Purkinje cell (primary cell): ENCODE measurements around the gene FSIP2. TPM values are rescaled to one million over a fixed set of nuclear protein-coding genes. Genes with fewer than 3 reads are reported as not detected.

Source experiments
- polyA plus RNA-seq: library from polyadenylated mRNA; unstranded; fragments of >200 nt; fragmentation: Nextera tagmentation; gene quantifications from 2 replicates; pipeline ENCODE4 v1.2.1, GENCODE V29; 2014

FSIP2 gene, protein sequence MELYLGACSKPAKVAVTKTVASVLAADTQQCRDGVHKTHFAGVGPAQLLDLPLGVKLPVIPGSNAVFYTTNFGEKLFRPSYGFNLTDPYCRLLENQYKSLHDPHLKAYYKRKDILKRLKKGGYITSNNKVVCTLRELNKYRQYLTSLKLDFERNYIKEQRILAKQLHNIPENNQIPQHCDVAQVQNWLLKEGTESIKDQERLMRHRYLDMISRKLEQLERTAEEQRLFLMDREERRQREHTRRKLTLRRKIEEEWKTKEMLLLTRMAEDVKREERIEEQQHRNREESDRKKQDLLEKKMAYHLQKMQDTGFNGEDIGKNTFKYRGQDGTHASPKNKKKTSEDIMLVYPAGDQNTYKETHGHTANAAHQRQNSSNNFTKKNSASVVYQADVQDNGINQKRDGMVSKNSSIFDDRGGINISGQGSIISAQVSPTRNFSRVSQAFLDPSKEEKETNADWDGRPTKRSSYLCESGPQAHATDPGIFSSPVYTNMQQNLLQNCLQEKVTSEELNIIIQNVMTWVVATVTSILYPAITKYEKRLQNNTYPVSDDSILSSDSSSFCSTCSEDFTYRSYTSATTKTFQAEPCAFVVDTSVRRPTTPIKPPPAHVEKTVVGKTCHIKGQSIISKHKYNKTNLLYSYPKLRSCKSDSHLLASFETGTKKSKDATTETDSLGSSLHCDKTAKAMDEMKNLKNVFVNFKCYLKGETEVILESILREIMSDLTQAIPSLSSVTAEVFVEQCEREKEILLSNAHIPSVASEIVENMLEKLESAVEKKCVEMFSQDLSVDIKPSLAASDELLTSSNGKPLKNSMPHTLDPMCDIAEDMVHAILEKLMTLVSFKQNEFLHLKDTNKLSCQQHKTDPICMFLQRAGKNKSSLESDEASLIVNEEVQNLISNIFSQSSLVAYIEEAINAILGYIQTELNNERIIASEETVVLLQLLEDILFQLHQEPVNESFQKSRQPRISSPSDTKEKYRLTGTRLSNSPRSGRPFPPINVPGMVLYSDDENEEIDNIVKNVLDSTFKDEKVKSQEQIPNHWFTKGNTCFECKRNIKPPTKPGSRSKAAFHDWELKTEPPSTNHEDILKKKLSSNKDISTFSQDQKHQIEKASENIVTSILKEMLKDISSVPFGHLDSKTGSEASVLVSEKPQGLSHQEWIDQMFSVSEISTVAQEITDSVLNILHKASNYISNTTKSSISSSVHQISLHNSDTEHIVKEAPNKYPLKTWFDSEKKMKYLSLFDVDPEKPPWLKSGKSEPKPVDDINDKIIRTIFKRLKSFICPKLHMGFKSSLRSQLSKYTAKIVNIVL (N-terminal part only)
- 0.18 and 0.77 TPM in 2 replicates for polyA plus RNA-seq

DNA sequence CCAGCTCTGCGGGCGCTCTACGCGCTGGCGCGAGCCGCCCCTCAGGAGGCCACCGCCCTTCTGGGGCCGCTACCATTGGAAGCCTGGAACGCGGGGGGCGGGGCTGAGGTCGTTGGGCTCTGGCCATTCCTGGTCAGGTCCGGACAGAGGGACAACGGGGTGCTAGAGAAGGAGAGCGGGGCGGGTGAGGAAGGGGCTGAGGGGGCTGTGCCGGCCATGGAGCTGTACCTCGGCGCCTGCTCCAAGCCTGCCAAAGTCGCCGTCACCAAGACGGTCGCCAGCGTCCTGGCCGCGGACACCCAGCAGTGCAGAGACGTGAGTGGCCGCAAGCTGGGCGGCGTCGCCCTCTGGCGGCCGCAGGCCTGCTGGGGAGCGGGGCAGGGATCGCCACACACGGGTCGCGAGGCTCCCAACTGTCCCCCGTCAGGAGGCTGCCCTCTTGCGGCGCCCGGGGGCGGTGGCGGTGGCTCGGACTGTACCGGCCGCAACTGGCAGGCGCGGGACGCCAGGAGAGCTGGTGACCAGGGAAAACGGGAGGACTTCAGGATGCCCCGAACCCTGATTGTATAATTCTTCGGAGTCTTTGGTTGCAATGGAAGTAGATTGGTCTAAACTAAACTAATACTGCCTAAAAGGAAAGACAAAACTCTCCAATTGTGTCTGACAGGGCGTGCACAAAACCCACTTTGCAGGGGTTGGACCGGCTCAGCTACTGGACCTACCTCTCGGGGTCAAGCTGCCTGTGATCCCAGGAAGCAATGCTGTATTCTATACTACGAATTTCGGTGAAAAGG lies at the start of gene FSIP2:
FSIP2 (plus strand) TSS at position 126 of the 794 bp plus-strand sequence; CDS start at position 217, 91 bp downstream.

